HG03432 (cell line): Measurements from ENCODE around the gene NEK7.

ENCODE experiments used
- ATAC-seq: cut with Tn5 transposase; IDR thresholded peaks from one replicate; pipeline ENCODE4 v1.9.1; 2021; ENCODE audit warnings: mild to moderate bottlenecking, moderate library complexity; ENCODE audit not compliant: unreplicated experiment

The NEK7 gene

DNA sequence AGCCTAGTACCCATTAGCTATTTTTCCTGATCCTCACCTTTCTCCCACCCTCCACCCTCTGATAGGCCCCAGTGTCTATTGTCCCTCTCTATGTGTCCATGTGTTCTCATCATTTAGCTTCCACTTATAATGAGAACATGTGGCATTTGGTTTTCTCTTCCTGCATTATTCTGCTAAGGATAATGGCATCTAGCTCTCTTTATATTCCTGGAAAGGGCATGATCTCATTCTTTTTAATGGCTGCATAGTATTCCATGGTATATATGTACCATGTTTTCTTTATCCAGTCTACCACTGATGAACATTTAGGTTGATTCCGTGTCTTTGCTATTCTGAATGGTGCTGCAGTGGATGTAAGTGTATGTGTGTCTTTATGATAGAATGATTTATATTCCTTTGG lies 178.9 kb downstream of the NEK7 start:
- no peak for ATAC-seq

DNA sequence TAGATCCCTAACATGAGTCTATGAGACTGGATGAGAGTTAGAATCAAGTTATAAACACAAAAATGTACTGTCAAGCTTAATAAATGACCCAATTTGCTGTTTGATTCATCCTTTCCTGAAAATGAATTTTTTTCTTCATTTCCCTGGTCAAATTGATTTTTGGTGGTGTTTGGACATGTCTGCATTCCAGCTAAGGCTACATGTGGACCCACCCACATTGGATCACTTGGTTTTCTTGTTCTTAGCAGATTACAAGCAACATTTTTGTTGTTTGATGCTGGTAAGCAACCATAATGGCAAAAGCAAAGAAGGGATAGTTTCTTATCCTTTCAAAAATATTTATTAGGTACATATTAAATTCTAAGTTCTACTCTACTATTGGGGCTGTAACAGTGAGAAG lies 181.1 kb downstream of the NEK7 start:
- no peak for ATAC-seq

DNA sequence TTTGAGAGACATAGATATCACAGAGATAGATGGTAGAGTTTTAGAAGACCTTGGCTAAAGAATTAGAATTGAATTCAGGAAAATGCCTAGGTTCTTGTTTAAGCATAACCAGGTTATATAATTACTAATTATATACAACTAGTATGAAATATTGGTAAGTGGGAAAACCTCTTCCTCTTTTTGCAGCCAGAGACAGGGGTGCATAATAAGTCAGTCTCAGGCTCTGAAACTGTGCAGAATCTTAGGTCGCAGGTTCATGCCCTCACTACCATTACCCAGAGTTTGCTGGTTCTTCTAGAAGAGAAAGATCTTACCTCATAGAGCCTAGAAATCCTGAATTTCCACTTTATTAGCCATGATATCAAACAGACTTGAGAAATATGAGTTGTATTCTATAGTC lies 183.3 kb downstream of the NEK7 start:
- ATAC-seq = peak; percentile 51

DNA sequence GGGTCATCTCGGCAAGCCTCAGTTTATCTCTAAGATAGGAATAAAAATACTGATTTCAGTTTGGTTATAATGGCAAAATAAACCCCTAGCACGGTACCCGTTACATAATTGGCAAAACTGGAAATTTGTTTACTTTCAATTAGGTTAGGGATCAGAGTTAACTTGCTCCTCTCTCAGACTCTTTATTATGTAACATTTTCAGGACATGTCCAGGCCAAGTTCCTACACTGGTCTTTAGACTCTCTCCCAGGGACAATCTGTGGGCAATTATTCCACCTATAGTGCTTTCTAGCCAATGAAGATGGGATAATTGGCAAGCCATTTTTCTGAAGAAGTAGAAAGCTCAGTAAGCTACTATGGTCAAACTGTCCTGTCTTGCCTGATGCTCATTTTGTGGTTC lies 189.4 kb downstream of the NEK7 start:
- ATAC-seq = no peak

DNA sequence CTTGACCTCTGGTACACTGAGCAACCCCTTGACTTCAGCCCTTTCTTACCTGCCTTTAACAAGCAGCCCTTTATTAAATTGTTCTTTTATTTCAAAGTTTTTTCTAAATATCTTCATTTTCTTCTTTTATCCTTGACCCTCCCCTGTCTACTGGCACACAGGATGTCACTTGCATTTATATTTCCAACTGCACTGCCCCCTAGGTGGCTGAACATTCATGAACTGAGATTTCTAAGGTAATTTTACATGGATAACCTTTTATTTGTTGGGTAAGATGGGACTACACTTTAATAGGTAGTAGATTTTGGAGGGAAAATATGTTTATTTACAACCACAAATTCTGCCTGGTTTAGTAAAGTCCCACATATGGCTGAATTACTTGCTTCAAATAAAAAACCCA lies 193.7 kb downstream of the NEK7 start:
- ATAC-seq = no peak

DNA sequence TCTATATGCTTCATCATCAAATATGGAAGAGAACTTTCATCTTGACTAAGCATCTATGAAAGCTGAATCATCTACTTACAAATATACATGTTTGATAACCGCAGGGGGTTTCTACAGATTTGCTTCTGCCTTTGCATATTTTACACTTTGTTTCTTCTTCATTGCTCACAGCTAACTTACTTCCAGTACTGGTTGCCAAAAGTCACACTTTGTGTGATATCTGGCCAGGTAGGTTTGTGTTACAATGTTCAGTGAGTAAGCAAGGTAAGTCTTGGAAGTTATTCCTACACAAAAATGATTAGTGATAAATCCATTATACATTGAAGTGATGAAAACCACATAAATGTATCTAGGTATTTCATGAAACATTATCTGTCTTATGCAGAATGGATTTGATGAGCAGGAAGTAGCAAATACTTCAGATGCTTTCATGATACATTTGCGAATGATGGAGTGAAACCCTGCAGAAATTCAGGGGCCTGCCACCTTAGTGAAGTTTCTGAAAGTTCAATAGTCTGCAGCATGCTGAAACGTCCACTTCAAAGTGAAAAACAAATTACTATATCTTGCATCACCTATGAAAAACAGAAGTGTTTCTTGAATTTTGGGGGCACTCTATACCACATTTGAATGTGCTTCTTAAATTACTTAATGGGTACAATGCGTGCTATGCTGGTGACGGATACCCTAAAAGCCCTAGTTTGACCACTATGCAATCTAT lies 196.3 kb downstream of the NEK7 start:
- ATAC-seq = peak; percentile 92

DNA sequence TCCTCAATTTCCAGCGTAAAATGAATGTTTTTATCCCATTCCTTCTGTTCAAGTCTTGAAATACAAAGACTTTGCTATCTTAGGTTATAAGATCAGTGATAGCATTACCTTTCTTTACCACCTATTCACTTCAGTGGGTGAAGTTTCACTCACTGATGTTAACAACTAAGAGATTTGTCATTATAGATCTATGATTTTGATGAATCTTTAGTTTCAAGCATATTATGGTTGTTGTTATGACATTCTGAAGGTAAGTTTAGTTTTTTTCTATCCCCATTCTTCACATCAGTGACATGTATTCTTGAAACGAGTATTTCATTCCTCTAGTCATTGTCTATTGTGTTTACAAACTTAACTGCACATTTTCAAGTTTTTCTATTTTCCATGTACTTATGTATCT lies 201.1 kb downstream of the NEK7 start:
- no peak for ATAC-seq

DNA sequence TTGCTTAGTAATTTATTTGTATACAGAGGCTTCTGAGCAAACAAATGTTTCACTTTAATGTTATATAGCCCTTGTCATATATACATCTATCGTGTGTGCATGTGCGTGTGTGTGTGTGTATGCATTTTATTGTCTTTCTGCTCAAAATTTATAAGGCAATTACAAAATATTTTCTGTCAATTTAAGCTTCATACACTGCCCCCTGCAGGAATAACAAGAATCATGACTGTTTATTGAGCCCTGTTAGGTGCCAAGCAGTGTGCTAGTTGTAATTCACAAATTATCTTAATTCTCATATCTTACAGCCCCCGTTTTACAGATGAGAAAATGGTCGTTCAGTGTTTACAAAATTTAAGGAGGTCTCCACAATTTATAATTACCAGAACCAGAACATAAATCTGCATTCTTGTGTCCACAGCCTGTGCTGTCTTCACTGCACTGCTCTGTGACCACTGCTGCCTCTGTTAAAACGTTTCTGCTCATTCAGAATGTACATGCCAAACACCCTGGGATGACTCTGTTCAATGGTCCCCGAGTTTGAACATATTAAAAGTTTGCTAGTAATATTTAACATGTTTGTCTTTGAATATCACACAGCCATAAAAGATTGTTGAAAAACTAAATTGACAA lies 202.3 kb downstream of the NEK7 start:
- no peak for ATAC-seq

DNA sequence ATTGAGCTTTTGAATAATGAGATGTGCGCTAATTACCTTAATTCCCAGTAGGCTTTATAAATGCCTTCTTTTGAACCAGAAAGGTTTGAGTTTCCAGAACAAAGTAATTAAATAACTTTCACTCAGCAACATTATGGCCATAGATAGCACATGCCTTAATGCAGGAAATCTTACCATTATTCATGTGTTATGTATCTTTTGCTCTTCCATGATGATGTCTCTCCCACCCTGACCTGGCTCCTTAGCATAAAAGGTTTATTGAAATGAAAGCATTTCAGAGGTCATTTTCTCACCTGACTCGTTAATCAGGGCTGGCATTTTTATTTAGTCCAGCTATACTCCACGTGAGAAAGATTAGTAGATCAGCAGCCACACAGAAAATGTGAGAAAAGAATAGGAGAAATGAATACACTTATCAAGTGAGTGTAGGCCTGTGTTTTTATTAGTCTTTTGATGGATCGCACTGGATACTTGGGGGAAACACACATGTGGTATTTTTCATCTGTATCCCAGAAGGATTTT lies 203.5 kb downstream of the NEK7 start:
- no peak for ATAC-seq

DNA sequence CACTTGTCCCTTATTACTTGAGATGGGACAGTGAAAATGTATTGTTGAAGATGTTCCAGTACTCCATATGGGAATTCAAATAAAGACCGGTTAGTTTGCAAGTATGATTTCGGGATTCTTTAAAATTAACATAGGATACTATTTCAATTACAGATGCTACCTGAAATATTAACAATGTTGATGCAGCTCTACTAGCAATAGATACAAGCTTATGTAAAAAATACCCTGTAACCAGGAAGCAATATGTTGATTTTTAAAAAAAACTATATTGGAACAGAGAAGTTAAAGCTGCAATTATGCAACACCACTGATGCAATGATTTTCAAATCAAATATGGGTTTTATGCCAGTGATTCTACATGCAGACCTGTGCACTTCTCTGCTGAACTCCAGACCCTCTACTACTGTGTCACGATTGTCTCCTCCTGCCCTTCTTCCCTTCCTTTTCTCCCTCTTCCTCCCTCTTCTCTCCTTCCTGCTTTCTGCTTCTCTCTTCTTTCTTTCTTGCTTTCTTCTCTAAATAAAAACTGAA lies 204.5 kb downstream of the NEK7 start:
- ATAC-seq = no peak

DNA sequence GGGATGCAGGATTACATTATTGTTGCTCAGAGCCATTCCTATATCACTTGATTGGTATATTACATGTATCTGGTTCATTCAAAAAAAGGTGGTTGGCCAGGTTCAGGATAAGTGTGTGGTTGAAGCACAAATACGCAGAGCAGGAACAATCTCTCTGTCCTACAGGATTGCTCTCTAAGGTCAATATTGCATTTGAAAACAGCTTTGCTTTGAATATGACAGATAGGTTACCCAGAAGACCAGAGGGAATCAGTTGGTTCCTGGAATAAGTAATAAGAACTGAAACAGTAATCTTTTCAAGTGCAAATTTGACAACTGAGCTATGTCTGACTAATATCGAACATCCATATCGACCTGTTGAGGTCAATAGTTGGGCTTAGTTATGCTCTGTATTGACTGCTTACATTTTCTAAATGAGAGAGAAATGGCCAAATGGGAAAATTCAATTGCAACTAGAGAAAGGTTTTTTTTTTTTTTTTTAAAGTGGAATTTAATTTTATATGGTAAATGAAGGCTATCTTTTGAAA lies 206.9 kb downstream of the NEK7 start:
- peak; percentile 59 for ATAC-seq

DNA sequence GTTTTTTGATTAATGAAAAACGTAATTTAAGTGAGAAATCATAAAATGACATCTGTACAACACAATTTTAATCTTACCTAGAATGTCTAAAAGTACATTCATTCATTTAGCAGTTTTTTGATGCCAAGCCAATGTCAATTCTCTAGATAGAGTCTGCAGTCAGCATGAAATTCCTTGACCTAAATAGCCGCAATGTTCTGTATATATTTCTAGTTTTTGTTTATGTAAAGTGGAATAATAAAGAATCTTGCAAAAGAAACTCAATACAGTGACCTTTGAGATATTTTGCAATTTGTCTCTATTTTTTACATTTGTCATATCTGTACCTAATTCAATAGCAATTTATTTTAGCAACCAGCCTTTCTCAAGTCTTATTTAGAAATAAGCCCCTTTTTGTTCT lies 207.7 kb downstream of the NEK7 start:
- ATAC-seq = no peak

DNA sequence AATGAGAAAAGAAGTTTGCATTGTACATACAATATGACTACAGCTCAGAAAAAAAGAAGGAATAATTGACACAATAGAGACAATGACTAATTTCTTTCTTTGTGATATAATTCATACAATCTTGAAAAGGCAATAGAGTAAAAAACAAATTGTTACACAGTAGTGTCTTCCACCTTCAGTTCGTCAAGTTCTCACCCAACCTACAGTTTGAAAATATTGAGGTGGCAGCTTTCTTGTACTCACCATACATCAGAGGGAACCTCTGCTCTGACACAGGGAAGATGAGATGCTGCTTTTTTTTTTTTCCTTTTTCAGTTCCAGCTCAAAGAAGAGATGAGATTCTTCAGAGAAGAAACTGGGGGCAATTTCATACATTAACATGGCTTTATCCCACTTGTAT lies 210.5 kb downstream of the NEK7 start:
- no peak for ATAC-seq

DNA sequence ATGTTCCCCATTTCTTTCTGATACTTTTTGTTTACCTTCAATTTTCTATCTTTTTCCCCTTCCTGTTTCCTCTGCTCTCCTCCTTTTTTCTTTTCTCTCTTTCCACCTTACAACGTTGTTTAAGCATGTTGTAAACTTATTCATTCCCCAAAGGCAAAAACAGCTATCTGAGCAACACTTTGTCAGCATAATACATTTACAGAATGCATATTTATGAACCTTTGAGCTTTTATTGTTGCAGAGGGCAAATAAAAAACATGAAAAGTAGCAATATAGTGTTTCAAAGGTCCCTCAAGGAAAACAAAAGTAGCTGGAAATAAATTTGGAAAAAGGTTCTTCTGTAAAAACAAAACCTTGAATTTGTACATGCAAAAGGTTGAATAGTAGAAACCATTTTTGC lies 214.2 kb downstream of the NEK7 start:
- no peak for ATAC-seq
